ENCODE results near the gene SLC43A2. TPM values are rescaled to one million over a fixed set of nuclear protein-coding genes. Genes with fewer than 3 reads are reported as not detected.

SLC43A2 gene
- total RNA-seq, 2 donors from 2014 or later = 29.3 to 38.7 TPM

- Histone ChIP-seq H3K9me3 (no peaks in the 10 kb centered on the region), H3K36me3 (no peaks in the 10 kb centered on the region), H3K4me1 (peaks cover 21% of the 10 kb centered on the region), H3K4me3 (no peak overlapping the region), H3K9ac (ENCODE audit: low read depth in 2 of 2, low read length in 2 of 2) (no peak overlapping the region), H3K27me3 (no peaks in the 10 kb centered on the region), H3K27ac (no peak overlapping the region)
- no peak for DNase-seq
- intact Hi-C loops (cut with DNase I) = loop anchor here (5.0 kb wide), 1 partner anchor 379 kb away; no protein-coding TSS in a partner anchor
- no peak for TF ChIP-seq CTCF (IDR thresholded peaks at IDR 0.05)
Measured at GRCh38 chr17:1646199-1646875, 17.7 kb upstream of the SLC43A2 start.

- H3K27ac ChIP-seq = peak within 1 kb of the TSS; percentile 37
- intact Hi-C loops (cut with DNase I) = loop anchor here (5.0 kb wide), 1 partner anchor 378 kb away; no protein-coding TSS in a partner anchor
- no peak for DNase-seq
- no peaks in the 10 kb centered on the region for H3K27me3 ChIP-seq
- TF ChIP-seq CTCF (IDR thresholded peaks at IDR 0.05) = no peak
- no peaks in the 10 kb centered on the region for H3K9me3 ChIP-seq
- peak within 1 kb of the TSS; percentile 15 for H3K4me3 ChIP-seq
- H3K36me3 ChIP-seq = no peaks in the 10 kb centered on the region
- peaks cover 13% of the 10 kb centered on the region for H3K4me1 ChIP-seq
- peak within 1 kb of the TSS in 1 of 2 donors; percentile 53 for H3K9ac ChIP-seq (ENCODE audit: low read depth in 2 of 2, low read length in 2 of 2)
Measured at GRCh38 chr17:1645207-1646171, 16.9 kb upstream of the SLC43A2 start, which contains the start of gene SCARF1. Gene SCARF1 (minus strand): TSS chr17:1645732. CDS start chr17:1645697, 35 bp downstream.

GRCh38 chr17:1644493-1645206 is 16.0 kb upstream of the SLC43A2 start:
- Histone ChIP-seq H3K27ac (peak overlapping the region; percentile 37), H3K4me1 (peaks cover 8% of the 10 kb centered on the region), H3K27me3 (no peaks in the 10 kb centered on the region), H3K9me3 (no peaks in the 10 kb centered on the region), H3K36me3 (no peaks in the 10 kb centered on the region), H3K9ac (ENCODE audit: low read depth in 2 of 2, low read length in 2 of 2) (peak overlapping the region; percentile 78 to 84), H3K4me3 (peak overlapping the region; percentile 15)
- no peak for DNase-seq
- TF ChIP-seq CTCF (IDR thresholded peaks at IDR 0.05) = no peak
- intact Hi-C loops (cut with DNase I) = loop anchor here (5.0 kb wide), 1 partner anchor 377 kb away; no protein-coding TSS in a partner anchor

GRCh38 chr17:1643999-1644492 is 15.4 kb upstream of the SLC43A2 start:
- peak overlapping the region; percentile 78 to 84 for H3K9ac ChIP-seq (ENCODE audit: low read depth in 2 of 2, low read length in 2 of 2)
- TF ChIP-seq CTCF (IDR thresholded peaks at IDR 0.05) = no peak
- peaks cover 8% of the 10 kb centered on the region for H3K4me1 ChIP-seq
- H3K4me3 ChIP-seq = peak overlapping the region; percentile 38
- peak overlapping the region; percentile 37 for H3K27ac ChIP-seq
- no peaks in the 10 kb centered on the region for H3K36me3 ChIP-seq
- intact Hi-C loops (cut with DNase I) = no loop called here
- H3K27me3 ChIP-seq = no peaks in the 10 kb centered on the region
- DNase-seq = no peak
- no peaks in the 10 kb centered on the region for H3K9me3 ChIP-seq

Data from colonic mucosa (tissue), 4 donors.